ENCODE measurements around the gene GLYAT.
"Not testable (repeated sequence)": the region's sequence is repeated elsewhere in the genome, so short reads cannot be mapped to it uniquely, and the experiment has no call there.

GLYAT gene

DNA sequence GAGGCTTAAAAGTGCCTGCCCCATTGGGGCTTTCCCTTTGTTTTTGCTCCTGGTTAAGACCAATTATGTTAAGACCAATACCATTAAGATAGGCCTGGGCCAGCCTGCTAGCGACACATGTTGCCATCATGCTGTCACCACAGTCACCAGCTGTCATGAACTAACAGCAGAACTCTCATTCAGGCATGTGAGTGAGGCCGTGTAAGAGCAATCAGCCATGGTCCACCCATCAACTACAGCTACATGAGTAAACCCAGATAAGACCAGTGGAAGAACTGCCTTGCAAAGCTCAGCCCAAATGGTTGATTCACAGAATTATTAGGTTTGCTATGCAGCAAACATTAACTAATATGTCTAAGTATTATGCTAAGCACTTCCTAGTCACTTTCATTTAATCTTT, 19.9 kb downstream of the GLYAT start:
- TF ChIP-seq, protein P1, sequence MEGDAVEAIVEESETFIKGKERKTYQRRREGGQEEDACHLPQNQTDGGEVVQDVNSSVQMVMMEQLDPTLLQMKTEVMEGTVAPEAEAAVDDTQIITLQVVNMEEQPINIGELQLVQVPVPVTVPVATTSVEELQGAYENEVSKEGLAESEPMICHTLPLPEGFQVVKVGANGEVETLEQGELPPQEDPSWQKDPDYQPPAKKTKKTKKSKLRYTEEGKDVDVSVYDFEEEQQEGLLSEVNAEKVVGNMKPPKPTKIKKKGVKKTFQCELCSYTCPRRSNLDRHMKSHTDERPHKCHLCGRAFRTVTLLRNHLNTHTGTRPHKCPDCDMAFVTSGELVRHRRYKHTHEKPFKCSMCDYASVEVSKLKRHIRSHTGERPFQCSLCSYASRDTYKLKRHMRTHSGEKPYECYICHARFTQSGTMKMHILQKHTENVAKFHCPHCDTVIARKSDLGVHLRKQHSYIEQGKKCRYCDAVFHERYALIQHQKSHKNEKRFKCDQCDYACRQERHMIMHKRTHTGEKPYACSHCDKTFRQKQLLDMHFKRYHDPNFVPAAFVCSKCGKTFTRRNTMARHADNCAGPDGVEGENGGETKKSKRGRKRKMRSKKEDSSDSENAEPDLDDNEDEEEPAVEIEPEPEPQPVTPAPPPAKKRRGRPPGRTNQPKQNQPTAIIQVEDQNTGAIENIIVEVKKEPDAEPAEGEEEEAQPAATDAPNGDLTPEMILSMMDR (IDR thresholded peaks at IDR 0.05; ENCODE audit: borderline replicate concordance, extremely low read depth, low read length, poor library complexity, severe bottlenecking), result no peak
- TF ChIP-seq EZH2 (IDR thresholded peaks at IDR 0.05; ENCODE audit: borderline replicate concordance, low read depth, low read length, severe bottlenecking), result no peak
- ATAC-seq (ENCODE audit: insufficient read depth, low read depth) (no peak), DNase-seq (no peak)
- Histone ChIP-seq H3K79me2 (ENCODE audit: insufficient read depth, low read length) (no peaks in the 10 kb centered on the region), H3K27me3 (ENCODE audit: insufficient read depth, low read length, poor library complexity) (no peaks in the 10 kb centered on the region), H3K9ac (ENCODE audit: low read depth, low read length) (no peak overlapping the region), H3K4me2 (ENCODE audit: insufficient read depth, low read length) (no peak overlapping the region), H2AFZ (ENCODE audit: low read depth, low read length) (no peak overlapping the region), H3K4me3 (ENCODE audit: low read depth in 1 of 2, low read length in 2 of 2) (no peak overlapping the region), H3K27ac (ENCODE audit: low read length) (no peak overlapping the region), H3K4me1 (ENCODE audit: insufficient read depth, low read length) (no peaks in the 10 kb centered on the region), H4K20me1 (ENCODE audit: insufficient read depth, low read length) (no peaks in the 10 kb centered on the region), H3K36me3 (ENCODE audit: insufficient read depth, low read length) (no peaks in the 10 kb centered on the region), H3K9me3 (ENCODE audit: insufficient read depth, low read length, severe bottlenecking) (no peaks in the 10 kb centered on the region)

- no peaks in the 10 kb centered on the region for H3K4me1 ChIP-seq (ENCODE audit: insufficient read depth, low read length)
- H3K9ac ChIP-seq (ENCODE audit: low read depth, low read length), result no peak overlapping the region
- H2AFZ ChIP-seq (ENCODE audit: low read depth, low read length), result no peak overlapping the region
- ATAC-seq (ENCODE audit: insufficient read depth, low read depth), result no peak
- H3K79me2 ChIP-seq (ENCODE audit: insufficient read depth, low read length), result no peaks in the 10 kb centered on the region
- no peaks in the 10 kb centered on the region for H3K27me3 ChIP-seq (ENCODE audit: insufficient read depth, low read length, poor library complexity)
- TF ChIP-seq, protein P1 (IDR thresholded peaks at IDR 0.05; ENCODE audit: borderline replicate concordance, extremely low read depth, low read length, poor library complexity, severe bottlenecking), result no peak
- no peak for TF ChIP-seq EZH2 (IDR thresholded peaks at IDR 0.05; ENCODE audit: borderline replicate concordance, low read depth, low read length, severe bottlenecking)
- H3K36me3 ChIP-seq (ENCODE audit: insufficient read depth, low read length), result no peaks in the 10 kb centered on the region
- no peak for DNase-seq
- no peak overlapping the region for H3K4me2 ChIP-seq (ENCODE audit: insufficient read depth, low read length)
- no peak overlapping the region for H3K4me3 ChIP-seq (ENCODE audit: low read depth in 1 of 2, low read length in 2 of 2)
- no peaks in the 10 kb centered on the region for H3K9me3 ChIP-seq (ENCODE audit: insufficient read depth, low read length, severe bottlenecking)
- no peak overlapping the region for H3K27ac ChIP-seq (ENCODE audit: low read length)
- H4K20me1 ChIP-seq (ENCODE audit: insufficient read depth, low read length), result no peaks in the 10 kb centered on the region
Observed at GRCh38 chr11:58707767-58708166, 24.0 kb downstream of the GLYAT start.

GRCh38 chr11:58696825-58697224, 34.9 kb downstream of the GLYAT start:
- DNase-seq; H3K27ac ChIP-seq (ENCODE audit: low read length); ATAC-seq (ENCODE audit: insufficient read depth, low read depth); H3K79me2 ChIP-seq (ENCODE audit: insufficient read depth, low read length); H2AFZ ChIP-seq (ENCODE audit: low read depth, low read length); H3K27me3 ChIP-seq (ENCODE audit: insufficient read depth, low read length, poor library complexity); H4K20me1 ChIP-seq (ENCODE audit: insufficient read depth, low read length); H3K4me1 ChIP-seq (ENCODE audit: insufficient read depth, low read length); H3K4me2 ChIP-seq (ENCODE audit: insufficient read depth, low read length); H3K9ac ChIP-seq (ENCODE audit: low read depth, low read length); H3K9me3 ChIP-seq (ENCODE audit: insufficient read depth, low read length, severe bottlenecking); H3K36me3 ChIP-seq (ENCODE audit: insufficient read depth, low read length); H3K4me3 ChIP-seq (ENCODE audit: low read depth in 1 of 2, low read length in 2 of 2): not testable (repeated sequence)

DNA sequence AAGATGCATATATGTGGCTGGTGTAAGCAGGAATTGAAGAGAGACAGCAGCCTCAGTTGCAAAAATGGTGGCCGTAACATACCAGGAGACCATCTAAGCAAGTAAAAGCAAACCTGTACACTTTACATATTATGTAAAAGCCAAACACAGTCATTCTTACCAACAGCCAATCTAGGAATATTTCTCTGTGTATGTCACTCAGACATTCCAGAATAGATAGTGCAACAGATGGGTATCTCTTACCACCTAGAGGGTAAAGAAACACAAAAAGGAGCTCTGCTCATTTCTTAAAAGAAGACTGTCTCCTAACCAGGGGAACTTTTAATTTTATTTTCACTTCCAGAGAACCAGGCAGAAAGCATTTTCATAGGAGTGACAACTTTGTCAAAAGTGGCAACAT, 38.7 kb downstream of the GLYAT start:
- Histone ChIP-seq H3K9me3 (ENCODE audit: insufficient read depth, low read length, severe bottlenecking) (no peaks in the 10 kb centered on the region), H3K4me1 (ENCODE audit: insufficient read depth, low read length) (no peaks in the 10 kb centered on the region), H3K4me2 (ENCODE audit: insufficient read depth, low read length) (no peak overlapping the region), H3K4me3 (ENCODE audit: low read depth in 1 of 2, low read length in 2 of 2) (no peak overlapping the region), H2AFZ (ENCODE audit: low read depth, low read length) (no peak overlapping the region), H3K36me3 (ENCODE audit: insufficient read depth, low read length) (no peaks in the 10 kb centered on the region), H3K27ac (ENCODE audit: low read length) (no peak overlapping the region), H4K20me1 (ENCODE audit: insufficient read depth, low read length) (no peaks in the 10 kb centered on the region), H3K9ac (ENCODE audit: low read depth, low read length) (no peak overlapping the region), H3K27me3 (ENCODE audit: insufficient read depth, low read length, poor library complexity) (peaks cover 4% of the 10 kb centered on the region), H3K79me2 (ENCODE audit: insufficient read depth, low read length) (no peaks in the 10 kb centered on the region)
- DNase-seq (no peak), ATAC-seq (ENCODE audit: insufficient read depth, low read depth) (no peak)
- TF ChIP-seq, protein P1 (IDR thresholded peaks at IDR 0.05; ENCODE audit: borderline replicate concordance, extremely low read depth, low read length, poor library complexity, severe bottlenecking), result no peak
- no peak for TF ChIP-seq EZH2 (IDR thresholded peaks at IDR 0.05; ENCODE audit: borderline replicate concordance, low read depth, low read length, severe bottlenecking)
